A549 (cell line): Measurements from ENCODE around the gene NAA15.

Experiments used
- CBX2 ChIP-seq: fragments of 200-600 bp; sonication (generic); IDR thresholded peaks from 2 replicates; pipeline ENCODE4 v1.6.1; 2016; ENCODE audit warnings: low read depth, mild to moderate bottlenecking, borderline replicate concordance
- CTCF ChIP-seq: fragments of >200 bp; sonication (Bioruptor Twin); formaldehyde crosslinking; IDR thresholded peaks from 3 replicates; pipeline ENCODE4 v1.5.1; 2016
- MAZ ChIP-seq: fragments of 150-350 bp; IDR thresholded peaks from 2 replicates; pipeline ENCODE4 v1.6.1; 2014; ENCODE audit warnings: antibody characterized with exemption, low read depth, low read length, borderline replicate concordance
- POLR2AphosphoS2 ChIP-seq: conservative IDR thresholded peaks from 2 replicates; pipeline ENCODE4 v1.6.1; 2012; ENCODE audit warnings: low read length, improper control_type of control experiment, inconsistent platforms
- SMC3 ChIP-seq: fragments of >200 bp; sonication (Bioruptor Twin); formaldehyde crosslinking; IDR thresholded peaks from 3 replicates; pipeline ENCODE4 v1.6.1; 2018; ENCODE audit warnings: inconsistent platforms

DNA sequence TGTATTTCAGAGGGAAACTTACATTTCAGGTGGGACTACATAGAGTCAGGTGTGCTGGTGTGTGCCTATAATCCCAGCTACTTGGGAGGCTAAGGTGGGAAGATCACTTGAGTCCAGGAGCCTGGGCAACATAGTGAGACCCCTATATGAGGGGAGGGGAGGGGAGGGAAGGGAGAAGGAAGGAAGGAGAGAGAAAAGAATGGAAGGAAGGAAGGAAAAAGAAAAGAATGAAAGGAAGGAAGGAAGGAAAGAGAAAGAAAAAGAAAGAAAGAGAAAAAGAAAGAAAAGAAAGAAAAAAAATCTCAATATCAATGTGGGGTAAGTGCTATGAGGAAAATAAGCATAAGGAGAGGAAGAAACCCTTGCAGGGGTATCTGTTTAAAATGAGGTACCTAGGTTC lies 109.0 kb downstream of the NAA15 start:
- TF ChIP-seq CBX2 (no peak), SMC3 (no peak), CTCF (no peak), POLR2AphosphoS2 (no peak), MAZ (no peak)
